Liver (tissue), 9 donors: ENCODE data around the gene RPTOR. TPM values are rescaled to one million over a fixed set of nuclear protein-coding genes. Genes with fewer than 3 reads are reported as not detected.
"Not testable (repeated sequence)": the region's sequence is repeated elsewhere in the genome, so short reads cannot be mapped to it uniquely, and the experiment has no call there.

Experiments
- DNase-seq: peaks from one replicate; pipeline ENCODE4 v3.0.0-alpha.2; 2017; ENCODE audit warnings: low spot score
- H3K27ac ChIP-seq, 2 donors: one replicate each; pipeline ENCODE4 v1.7.0; 2013; ENCODE audit warnings: inconsistent platforms in 2 of 2, low read length in 2 of 2, control low read depth in 1 of 2, low read depth in 1 of 2, mild to moderate bottlenecking in 1 of 2
- H3K27me3 ChIP-seq, 4 donors: one replicate each; pipeline versions ENCODE4 v1.6.1 to v1.7.0; 2013; ENCODE audit warnings: low read length in 3 of 4, inconsistent platforms in 1 of 4, mild to moderate bottlenecking in 1 of 4, moderate library complexity in 1 of 4; ENCODE audit not compliant: control insufficient read depth in 4 of 4, insufficient read depth in 4 of 4
- H3K36me3 ChIP-seq, 4 donors: one replicate each; pipeline versions ENCODE4 v1.6.1 to v1.7.0; 2013; ENCODE audit warnings: low read length in 3 of 4, mild to moderate bottlenecking in 3 of 4, low read depth in 1 of 4, moderate library complexity in 1 of 4; ENCODE audit not compliant: control insufficient read depth in 4 of 4, insufficient read depth in 3 of 4
- H3K4me1 ChIP-seq, 4 donors: one replicate each; pipeline versions ENCODE4 v1.6.1 to v1.7.0; 2013; ENCODE audit warnings: low read length in 3 of 4, mild to moderate bottlenecking in 3 of 4, moderate library complexity in 1 of 4; ENCODE audit not compliant: control insufficient read depth in 4 of 4, insufficient read depth in 4 of 4
- H3K4me3 ChIP-seq, 3 donors: one replicate each; pipeline versions ENCODE4 v1.6.1 to v1.7.0; 2013; ENCODE audit warnings: low read length in 3 of 3, control low read depth in 1 of 3, low read depth in 1 of 3, mild to moderate bottlenecking in 1 of 3
- H3K9ac ChIP-seq, 2 donors: one replicate each; pipeline ENCODE4 v1.7.0; 2013; ENCODE audit warnings: low read length in 2 of 2, mild to moderate bottlenecking in 2 of 2, moderate library complexity in 2 of 2, control low read depth in 1 of 2, low read depth in 1 of 2
- H3K9me3 ChIP-seq, 4 donors: one replicate each; pipeline versions ENCODE4 v1.6.1 to v1.7.0; 2013; ENCODE audit warnings: low read length in 3 of 4; ENCODE audit not compliant: control insufficient read depth in 4 of 4
- ATF3 ChIP-seq: IDR thresholded peaks from 2 replicates; pipeline ENCODE4 v1.6.1; 2016; ENCODE audit warnings: antibody characterized with exemption
- FOXA1 ChIP-seq: IDR thresholded peaks from 2 replicates; pipeline ENCODE4 v1.6.1; 2016; ENCODE audit warnings: antibody characterized with exemption
- FOXA2 ChIP-seq: IDR thresholded peaks from 2 replicates; pipeline ENCODE4 v1.6.1; 2016; ENCODE audit warnings: antibody characterized with exemption
- GABPA ChIP-seq, 2 donors: IDR thresholded peaks in 1 of 2; conservative IDR thresholded peaks in 1 of 2; 2 replicates each; pipeline ENCODE4 v1.6.1; 2016; ENCODE audit warnings: antibody characterized with exemption in 2 of 2, mild to moderate bottlenecking in 1 of 2, moderate library complexity in 1 of 2
- HNF4A ChIP-seq, 2 donors: conservative IDR thresholded peaks; 2 replicates each; pipeline ENCODE4 v1.6.1; 2016; ENCODE audit warnings: antibody characterized with exemption in 2 of 2, mild to moderate bottlenecking in 2 of 2
- HNF4G ChIP-seq: IDR thresholded peaks from 2 replicates; pipeline ENCODE4 v1.6.1; 2016; ENCODE audit warnings: antibody characterized with exemption
- JUND ChIP-seq, 2 donors: IDR thresholded peaks; 2 replicates each; pipeline ENCODE4 v1.6.1; 2016; ENCODE audit warnings: antibody characterized with exemption in 2 of 2
- NR2F2 ChIP-seq: IDR thresholded peaks from 2 replicates; pipeline ENCODE4 v1.6.1; 2016; ENCODE audit warnings: antibody characterized with exemption
- REST ChIP-seq: IDR thresholded peaks from 2 replicates; pipeline ENCODE4 v1.6.1; 2016; ENCODE audit warnings: antibody characterized with exemption, mild to moderate bottlenecking
- YY1 ChIP-seq: IDR thresholded peaks from 2 replicates; pipeline ENCODE4 v1.6.1; 2016; ENCODE audit warnings: antibody characterized with exemption, mild to moderate bottlenecking
- ZBTB33 ChIP-seq: IDR thresholded peaks from 2 replicates; pipeline ENCODE4 v1.6.1; 2016; ENCODE audit warnings: antibody characterized with exemption
- WGBS: extraction: QIAGEN DNeasy Blood & Tissue Kit; methylation state at CpG from one replicate; pipeline ENCODE4 v1.1.7; 2013; 5-methylcytosine and 5-hydroxymethylcytosine counted together
- polyA plus RNA-seq, 2 donors: library from polyadenylated mRNA; stranded (reverse) in 1 of 2; unstranded in 1 of 2; fragments of 200-250 nt in 1 of 2; fragments of >200 nt in 1 of 2; fragmentation: Nextera tagmentation in 1 of 2; extraction: Ambion mirVana in 1 of 2; gene quantifications; one replicate each; pipeline versions ENCODE4 v1.2.1 to v1.2.3, GENCODE V29; 2013 to 2015
- total RNA-seq, 2 donors: library from RNA; depleted of rRNA; stranded (reverse); fragments of >200 nt; gene quantifications; one replicate each; pipeline ENCODE4 v1.2.3, GENCODE V29; 2014
- donor health status: healthy.
- donor health status: healthy.
- donor health status: healthy.
- donor health status: healthy.
- donor health status: healthy.

Gene RPTOR
- total and polyA plus RNA-seq, 4 donors, result 4.8 to 25.4 (median 11.6) TPM

- Histone ChIP-seq H3K4me3 (no peak overlapping the region), H3K4me1 (no peaks in the 10 kb centered on the region), H3K27ac (no peak overlapping the region), H3K9me3 (no peaks in the 10 kb centered on the region), H3K9ac (no peak overlapping the region), H3K27me3 (peaks cover 0 to 4% (median 1%) of the 10 kb centered on the region in 4 donors), H3K36me3 (no peaks in the 10 kb centered on the region)
- DNase-seq, result no peak
- TF ChIP-seq REST (no peak), ZBTB33 (no peak), YY1 (no peak), FOXA1 (no peak), HNF4G (no peak), NR2F2 (no peak), HNF4A (conservative IDR thresholded peaks at IDR 0.05) (no peak), FOXA2 (no peak), ATF3 (no peak), JUND (IDR thresholded peaks at IDR 0.05) (no peak), GABPA (IDR thresholded peaks at IDR 0.05 in 1 of 2, conservative IDR thresholded peaks at IDR 0.05 in 1 of 2) (no peak)
Measured at GRCh38 chr17:80503921-80504320, 40.7 kb upstream of the RPTOR start.

- Histone ChIP-seq H3K4me1 (no peaks in the 10 kb centered on the region), H3K9ac (no peak overlapping the region), H3K9me3 (no peaks in the 10 kb centered on the region), H3K36me3 (no peaks in the 10 kb centered on the region), H3K27ac (no peak overlapping the region), H3K4me3 (no peak overlapping the region), H3K27me3 (peaks cover 0 to 4% (median 1%) of the 10 kb centered on the region in 4 donors)
- no peak for TF ChIP-seq HNF4A (conservative IDR thresholded peaks at IDR 0.05)
- WGBS, result 30% methylated on average over 8 of the region's 8 CpGs
- no peak for DNase-seq
Measured at GRCh38 chr17:80504686-80505413, 39.8 kb upstream of the RPTOR start.

- 56% methylated on average over 4 of the region's 4 CpGs for WGBS
- H3K27ac ChIP-seq, H3K9me3 ChIP-seq, H3K36me3 ChIP-seq, H3K4me3 ChIP-seq, H3K9ac ChIP-seq, DNase-seq, H3K27me3 ChIP-seq, H3K4me1 ChIP-seq: not testable (repeated sequence)
Measured at GRCh38 chr17:80507177-80507576, 37.5 kb upstream of the RPTOR start.
